Astrocyte of the cerebellum (primary cell): Measurements from ENCODE around the gene PTPN5.
A peak's percentile ranks its signal among the peaks of the same experiment; 100 is the strongest.

ENCODE experiments used
- DNase-seq: peaks from one replicate; pipeline ENCODE4 v3.0.0-alpha.2; 2011; ENCODE audit warnings: low read depth
- H3K4me3 ChIP-seq: 2 replicates; pipeline ENCODE4 v1.5.1; 2011; ENCODE audit warnings: mild to moderate bottlenecking, low read depth, low read length, moderate library complexity
- CTCF ChIP-seq: IDR thresholded peaks from 2 replicates; pipeline ENCODE4 v1.5.1; 2012; ENCODE audit warnings: low read length, low read depth, moderate library complexity, mild to moderate bottlenecking; ENCODE audit errors: missing control alignments
- in situ Hi-C: cut with HindIII; loops from 2 replicates; pipeline ENCODE4 v1.10.0; 2017; ENCODE audit warnings: low sequenced_read_pairs

The PTPN5 gene

GRCh38 chr11:18749681-18750319, 41.8 kb downstream of the PTPN5 start:
- H3K4me3 ChIP-seq = no peak overlapping the region
- DNase-seq = peak; percentile 6
- in situ Hi-C loops = no loop called here
- no peak for TF ChIP-seq CTCF

- TF ChIP-seq CTCF = no peak
- no peak for DNase-seq
- in situ Hi-C loops = no loop called here
- no peak overlapping the region for H3K4me3 ChIP-seq
These were observed 42.7 kb downstream of the PTPN5 start for GRCh38 chr11:18748766-18749365.

GRCh38 chr11:18745251-18745650, 46.3 kb downstream of the PTPN5 start:
- H3K4me3 ChIP-seq = no peak overlapping the region
- no peak for DNase-seq
- TF ChIP-seq CTCF = no peak
- in situ Hi-C loops = no loop called here

- DNase-seq = no peak
- no peak overlapping the region for H3K4me3 ChIP-seq
- TF ChIP-seq CTCF = no peak
- in situ Hi-C loops = no loop called here
These were observed 47.6 kb downstream of the PTPN5 start for GRCh38 chr11:18743900-18744514.

GRCh38 chr11:18743365-18743764, 48.2 kb downstream of the PTPN5 start:
- no peak for TF ChIP-seq CTCF
- in situ Hi-C loops = no loop called here
- H3K4me3 ChIP-seq = no peak overlapping the region
- DNase-seq = no peak

GRCh38 chr11:18741783-18742182, 49.8 kb downstream of the PTPN5 start:
- no peak for DNase-seq
- in situ Hi-C loops = no loop called here
- TF ChIP-seq CTCF = no peak
- no peak overlapping the region for H3K4me3 ChIP-seq
